Gastrocnemius medialis (tissue), 4 donors: ENCODE results near the gene QSOX2.

Source experiments
- POLR2A ChIP-seq, 2 donors: fragments of 450-650 bp; IDR thresholded peaks; one replicate each; pipeline ENCODE4 v1.6.1; 2017; ENCODE audit warnings: antibody characterized with exemption in 2 of 2, mild to moderate bottlenecking in 2 of 2, moderate library complexity in 2 of 2
- TF ChIP-seq, protein P1 (sequence below), 5 experiments: fragments of 450-650 bp in 3 of 5; fragments of 200-600 bp in 2 of 5; sonication (generic) in 2 of 5; IDR thresholded peaks in 4 of 5; conservative IDR thresholded peaks in 1 of 5; 1 replicate in 4 of 5; 2 replicates in 1 of 5; pipeline ENCODE4 v1.5.1; 2016 to 2019; ENCODE audit warnings: antibody characterized with exemption in 5 of 5, mild to moderate bottlenecking in 3 of 5, moderate library complexity in 3 of 5

DNA sequence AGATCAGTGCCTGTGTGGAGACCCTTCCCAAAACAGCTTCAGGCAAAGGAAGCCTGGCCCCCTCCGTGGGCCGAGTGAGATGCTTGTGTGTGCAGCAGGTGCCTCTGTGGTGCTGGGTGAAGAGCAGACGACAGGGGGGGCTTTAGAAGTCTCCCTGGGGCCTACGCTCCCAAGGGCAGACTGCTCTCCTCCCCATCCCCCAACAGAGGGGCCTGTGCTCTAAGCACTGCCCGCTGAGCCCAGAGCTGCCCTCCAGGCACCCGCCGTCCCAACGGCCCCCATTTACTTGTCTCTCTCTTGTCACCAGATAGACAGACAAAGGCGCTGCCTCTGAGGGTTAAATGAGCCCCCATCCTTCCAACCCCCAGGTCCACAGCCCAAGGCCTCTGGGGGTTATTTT is 38.0 kb downstream of the QSOX2 start:
- TF ChIP-seq, protein P1, sequence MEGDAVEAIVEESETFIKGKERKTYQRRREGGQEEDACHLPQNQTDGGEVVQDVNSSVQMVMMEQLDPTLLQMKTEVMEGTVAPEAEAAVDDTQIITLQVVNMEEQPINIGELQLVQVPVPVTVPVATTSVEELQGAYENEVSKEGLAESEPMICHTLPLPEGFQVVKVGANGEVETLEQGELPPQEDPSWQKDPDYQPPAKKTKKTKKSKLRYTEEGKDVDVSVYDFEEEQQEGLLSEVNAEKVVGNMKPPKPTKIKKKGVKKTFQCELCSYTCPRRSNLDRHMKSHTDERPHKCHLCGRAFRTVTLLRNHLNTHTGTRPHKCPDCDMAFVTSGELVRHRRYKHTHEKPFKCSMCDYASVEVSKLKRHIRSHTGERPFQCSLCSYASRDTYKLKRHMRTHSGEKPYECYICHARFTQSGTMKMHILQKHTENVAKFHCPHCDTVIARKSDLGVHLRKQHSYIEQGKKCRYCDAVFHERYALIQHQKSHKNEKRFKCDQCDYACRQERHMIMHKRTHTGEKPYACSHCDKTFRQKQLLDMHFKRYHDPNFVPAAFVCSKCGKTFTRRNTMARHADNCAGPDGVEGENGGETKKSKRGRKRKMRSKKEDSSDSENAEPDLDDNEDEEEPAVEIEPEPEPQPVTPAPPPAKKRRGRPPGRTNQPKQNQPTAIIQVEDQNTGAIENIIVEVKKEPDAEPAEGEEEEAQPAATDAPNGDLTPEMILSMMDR (IDR thresholded peaks at IDR 0.05 in 4 of 5, conservative IDR thresholded peaks at IDR 0.05 in 1 of 5) = no peak
- TF ChIP-seq POLR2A (IDR thresholded peaks at IDR 0.05) = no peak
